ENCODE data around the gene GUCD1. TPM values are rescaled to one million over a fixed set of nuclear protein-coding genes. Genes with fewer than 3 reads are reported as not detected.
A peak's percentile ranks its signal among the peaks of the same experiment; 100 is the strongest.

Gene GUCD1
- total and polyA plus RNA-seq, 10 of the 15 experiments (the other 5 are each of a cell fraction or from before 2014, with no cell fraction given), result 56.0 to 177 (median 88.2) TPM

- TF ChIP-seq ZNF687 (IDR thresholded peaks at IDR 0.05) (no peak; the same call in 1 of the 2 replicates), KDM1A (IDR thresholded peaks at IDR 0.05; ENCODE audit: borderline replicate concordance) (no peak), NFYB (IDR thresholded peaks at IDR 0.05; ENCODE audit: insufficient read depth, low read depth, low read length) (peak; percentile 60; the same call in 1 of the 2 replicates), PKNOX1 (IDR thresholded peaks at IDR 0.05) (peak; percentile 93), BACH1 (IDR thresholded peaks at IDR 0.05; ENCODE audit: borderline replicate concordance) (peak; percentile 49; the same call in 1 of the 2 replicates), SREBF2 (IDR thresholded peaks at IDR 0.05; ENCODE audit: low read length) (no peak), FOXK2 (IDR thresholded peaks at IDR 0.05) (peak; percentile 78; the same call in 1 of the 2 replicates), REST (IDR thresholded peaks at IDR 0.05; ENCODE audit: low read depth, low read length) (peak; percentile 21; the same call in 1 of the 2 replicates), RUNX3 (IDR thresholded peaks at IDR 0.05; ENCODE audit: low read length) (peak; percentile 71), NBN (IDR thresholded peaks at IDR 0.05) (peak; percentile 95), HDGF (IDR thresholded peaks at IDR 0.05) (no peak), ELK1 (IDR thresholded peaks at IDR 0.05; ENCODE audit: low read depth, low read length) (peak; percentile 82), MEF2B (IDR thresholded peaks at IDR 0.05; ENCODE audit: partially characterized antibody, poor library complexity, severe bottlenecking) (peak; percentile 45), TAF1 (IDR thresholded peaks at IDR 0.05; ENCODE audit: borderline replicate concordance, low read depth, low read length) (peak; percentile 93), ATF7 (IDR thresholded peaks at IDR 0.05; ENCODE audit: low read depth) (peak; percentile 65), TCF7 (IDR thresholded peaks at IDR 0.05; ENCODE audit: borderline replicate concordance) (no peak), BMI1 (IDR thresholded peaks at IDR 0.05; ENCODE audit: borderline replicate concordance) (no peak), CBX5 (IDR thresholded peaks at IDR 0.05; ENCODE audit: low read depth) (no peak), POLR2AphosphoS2 (IDR thresholded peaks at IDR 0.05; ENCODE audit: low read depth, low read length) (peak; percentile 82), BCL11A (IDR thresholded peaks at IDR 0.05; ENCODE audit: low read depth, low read length) (no peak), SMC3 (IDR thresholded peaks at IDR 0.05; ENCODE audit: borderline replicate concordance, low read length) (no peak)
These were observed 464 bp upstream of the GUCD1 start, which contains the start of gene SNRPD3 (continued) for GRCh38 chr22:24555165-24556039.

Measured in GM12878 (cell line).